Tibial nerve (tissue), 4 donors: ENCODE measurements around the gene AXIN1. TPM values are rescaled to one million over a fixed set of nuclear protein-coding genes. Genes with fewer than 3 reads are reported as not detected.

Experiments used
- DNase-seq, 2 donors: peaks; one replicate each; pipeline ENCODE4 v3.0.0-alpha.2; 2019; ENCODE audit warnings: low spot score in 2 of 2
- H3K27ac ChIP-seq, 4 donors: fragments of 200-600 bp; sonication (generic) in 3 of 4; one replicate each; pipeline ENCODE4 v1.5.1; 2017 to 2019; ENCODE audit warnings: mild to moderate bottlenecking in 1 of 4
- H3K27me3 ChIP-seq, 2 donors: fragments of 200-600 bp; sonication (generic) in 1 of 2; one replicate each; pipeline versions ENCODE4 v1.5.1 to v1.6.0; 2017 to 2019
- H3K36me3 ChIP-seq, 3 donors: fragments of 200-600 bp; sonication (generic); one replicate each; pipeline ENCODE4 v1.5.1; 2018 to 2019
- H3K4me1 ChIP-seq, 4 donors: fragments of 200-600 bp; sonication (generic) in 3 of 4; one replicate each; pipeline ENCODE4 v1.5.1; 2017 to 2019
- H3K4me3 ChIP-seq, 4 donors: fragments of 200-600 bp; sonication (generic) in 3 of 4; one replicate each; pipeline ENCODE4 v1.5.1; 2017 to 2019; ENCODE audit warnings: mild to moderate bottlenecking in 1 of 4, moderate library complexity in 1 of 4
- H3K9me3 ChIP-seq, 4 donors: fragments of 200-600 bp; sonication (generic) in 3 of 4; one replicate each; pipeline ENCODE4 v1.5.1; 2017 to 2019
- CTCF ChIP-seq, 5 experiments: fragments of 200-600 bp in 3 of 5; fragments of 450-650 bp in 2 of 5; sonication (generic) in 3 of 5; IDR thresholded peaks; one replicate each; pipeline ENCODE4 v1.5.1; 2016 to 2019; ENCODE audit warnings: antibody characterized with exemption in 5 of 5, mild to moderate bottlenecking in 3 of 5, moderate library complexity in 2 of 5
- EP300 ChIP-seq, 2 donors: sonication (generic); formaldehyde crosslinking; IDR thresholded peaks; one replicate each; pipeline ENCODE4 v1.6.1; 2017; ENCODE audit warnings: antibody characterized with exemption in 2 of 2, mild to moderate bottlenecking in 1 of 2
- POLR2A ChIP-seq, 2 donors: fragments of 450-650 bp; IDR thresholded peaks; one replicate each; pipeline ENCODE4 v1.6.1; 2017; ENCODE audit warnings: antibody characterized with exemption in 2 of 2, mild to moderate bottlenecking in 2 of 2, moderate library complexity in 2 of 2
- WGBS, 2 donors: methylation state at CpG; one replicate each; pipeline ENCODE4 v1.1.5; 2018; 5-methylcytosine and 5-hydroxymethylcytosine counted together
- total RNA-seq, 4 donors: library from RNA; depleted of rRNA; stranded (reverse); fragments of >200 nt; gene quantifications; one replicate each; pipeline ENCODE4 v1.1.0, GENCODE V29; 2016

AXIN1 gene
- total RNA-seq, 4 donors from 2014 or later, result 23.4 to 37.1 (median 25.0) TPM

GRCh38 chr16:286491-287297 lies 65.8 kb downstream of the AXIN1 start:
- 86 to 88% methylated on average over 19 to 22 of the region's 22 CpGs for WGBS, 2 donors
- TF ChIP-seq EP300 (IDR thresholded peaks at IDR 0.05) (no peak), POLR2A (IDR thresholded peaks at IDR 0.05) (no peak), CTCF (IDR thresholded peaks at IDR 0.05) (no peak)
- no peak for DNase-seq
- Histone ChIP-seq H3K27ac (no peak overlapping the region), H3K27me3 (peaks cover 0 to 14% of the 10 kb centered on the region in 2 donors), H3K36me3 (peaks cover 1 to 72% (median 16%) of the 10 kb centered on the region in 3 donors), H3K4me3 (no peak overlapping the region), H3K9me3 (no peaks in the 10 kb centered on the region), H3K4me1 (peaks cover 0 to 1% (median 0%) of the 10 kb centered on the region in 4 donors)

- H3K9me3 ChIP-seq, result no peaks in the 10 kb centered on the region
- H3K36me3 ChIP-seq, result peaks cover 0 to 59% (median 9%) of the 10 kb centered on the region in 3 donors
- no peak overlapping the region for H3K27ac ChIP-seq
- no peak for DNase-seq
- 96 to 97% methylated on average over 31 to 46 of the region's 48 CpGs for WGBS, 2 donors
- H3K27me3 ChIP-seq, result peaks cover 0 to 24% of the 10 kb centered on the region in 2 donors
- no peak overlapping the region for H3K4me3 ChIP-seq
- peaks cover 0 to 13% (median 7%) of the 10 kb centered on the region in 4 donors for H3K4me1 ChIP-seq
- no peak for TF ChIP-seq EP300 (IDR thresholded peaks at IDR 0.05)
- TF ChIP-seq CTCF (IDR thresholded peaks at IDR 0.05), result no peak
- no peak for TF ChIP-seq POLR2A (IDR thresholded peaks at IDR 0.05)
These were observed 67.1 kb downstream of the AXIN1 start for GRCh38 chr16:285146-286055.

GRCh38 chr16:284204-285120 lies 68.1 kb downstream of the AXIN1 start:
- peaks cover 0 to 17% (median 7%) of the 10 kb centered on the region in 4 donors for H3K4me1 ChIP-seq
- DNase-seq, result no peak
- no peak for TF ChIP-seq CTCF (IDR thresholded peaks at IDR 0.05)
- no peak for TF ChIP-seq EP300 (IDR thresholded peaks at IDR 0.05)
- no peak for TF ChIP-seq POLR2A (IDR thresholded peaks at IDR 0.05)
- H3K27me3 ChIP-seq, result peaks cover 0 to 29% of the 10 kb centered on the region in 2 donors
- WGBS, 2 donors, result 91 to 94% methylated on average over 38 to 40 of the region's 52 CpGs
- H3K4me3 ChIP-seq, result no peak overlapping the region
- H3K9me3 ChIP-seq, result no peaks in the 10 kb centered on the region
- H3K36me3 ChIP-seq, result peaks cover 0 to 50% (median 9%) of the 10 kb centered on the region in 3 donors
- H3K27ac ChIP-seq, result no peak overlapping the region

GRCh38 chr16:283033-283805 lies 69.3 kb downstream of the AXIN1 start, which contains the start of gene PDIA2:
Gene PDIA2, plus strand, starts transcription at chr16:283164. Its CDS starts 6 bp downstream, at chr16:283170.
- H3K4me1 ChIP-seq, result peaks cover 0 to 17% (median 7%) of the 10 kb centered on the region in 4 donors
- H3K27ac ChIP-seq, result no peak within 1 kb of the TSS
- DNase-seq, result no peak
- H3K27me3 ChIP-seq, result peaks cover 0 to 29% of the 10 kb centered on the region in 2 donors
- WGBS, 2 donors, result 72 to 73% methylated on average over 14 to 21 of the region's 25 CpGs
- no peaks in the 10 kb centered on the region for H3K9me3 ChIP-seq
- no peak within 1 kb of the TSS for H3K4me3 ChIP-seq
- no peak for TF ChIP-seq EP300 (IDR thresholded peaks at IDR 0.05)
- TF ChIP-seq POLR2A (IDR thresholded peaks at IDR 0.05), result no peak
- no peak for TF ChIP-seq CTCF (IDR thresholded peaks at IDR 0.05)
- H3K36me3 ChIP-seq, result peaks cover 0 to 37% (median 0%) of the 10 kb centered on the region in 3 donors
